Endothelial cell (in vitro differentiated cells): ENCODE measurements around the gene COL6A3. TPM values are rescaled to one million over a fixed set of nuclear protein-coding genes. Genes with fewer than 3 reads are reported as not detected.

Experiments
- DNase-seq: peaks from one replicate; pipeline ENCODE4 v3.0.0; 2021; ENCODE audit warnings: low spot score
- H3K27ac Mint-ChIP-seq: one replicate; pipeline ENCODE4 v1.8.0; 2021; ENCODE audit warnings: mixed read lengths, inconsistent platforms; ENCODE audit not compliant: unreplicated experiment
- H3K27me3 Mint-ChIP-seq: one replicate; pipeline ENCODE4 v1.8.0; 2021; ENCODE audit warnings: mild to moderate bottlenecking, moderate library complexity, mixed read lengths, inconsistent platforms; ENCODE audit not compliant: unreplicated experiment
- H3K36me3 Mint-ChIP-seq: one replicate; pipeline ENCODE4 v1.8.0; 2021; ENCODE audit warnings: mild to moderate bottlenecking, low read depth, mixed read lengths, inconsistent platforms; ENCODE audit not compliant: unreplicated experiment
- H3K4me1 Mint-ChIP-seq: one replicate; pipeline ENCODE4 v1.8.0; 2021; ENCODE audit warnings: mild to moderate bottlenecking, mixed read lengths, inconsistent platforms; ENCODE audit not compliant: unreplicated experiment
- H3K4me3 Mint-ChIP-seq: one replicate; pipeline ENCODE4 v1.8.0; 2021; ENCODE audit warnings: mild to moderate bottlenecking, mixed read lengths, inconsistent platforms; ENCODE audit not compliant: unreplicated experiment
- H3K9me3 Mint-ChIP-seq: one replicate; pipeline ENCODE4 v1.8.0; 2021; ENCODE audit warnings: mixed read lengths, inconsistent platforms; ENCODE audit not compliant: unreplicated experiment
- CTCF ChIP-seq: fragments of 200-600 bp; sonication (generic); IDR thresholded peaks from one replicate; pipeline ENCODE4 v1.5.0; 2021; ENCODE audit warnings: antibody characterized with exemption; ENCODE audit not compliant: unreplicated experiment
- total RNA-seq: library from RNA; stranded (reverse); fragmentation: NEBNext Ultra II Directional; extraction: Animal tissue kit (Norgen Biotek cat#: 25700); gene quantifications from one replicate; pipeline ENCODE4 v1.2.1, GENCODE V29; 2021; ENCODE audit not compliant: unreplicated experiment

Gene COL6A3
- total RNA-seq, 1 donor from 2014 or later: 1.6 TPM

- Mint-ChIP-seq H3K36me3 (no peaks in the 10 kb centered on the region), H3K9me3 (no peaks in the 10 kb centered on the region), H3K4me3 (no peak overlapping the region), H3K27ac (no peak overlapping the region), H3K27me3 (peaks cover 1% of the 10 kb centered on the region), H3K4me1 (no peaks in the 10 kb centered on the region)
- no peak for DNase-seq
- TF ChIP-seq CTCF: no peak
Measured at GRCh38 chr2:237336131-237336530, 77.8 kb downstream of the COL6A3 start.

- DNase-seq: no peak
- Mint-ChIP-seq H3K27me3 (peaks cover 1% of the 10 kb centered on the region), H3K4me3 (no peak overlapping the region), H3K4me1 (no peaks in the 10 kb centered on the region), H3K27ac (no peak overlapping the region), H3K36me3 (no peaks in the 10 kb centered on the region), H3K9me3 (no peaks in the 10 kb centered on the region)
- no peak for TF ChIP-seq CTCF
Measured at GRCh38 chr2:237333748-237334147, 80.2 kb downstream of the COL6A3 start.

GRCh38 chr2:237330541-237330940 is 83.4 kb downstream of the COL6A3 start:
- H3K27ac Mint-ChIP-seq: no peak overlapping the region
- no peaks in the 10 kb centered on the region for H3K36me3 Mint-ChIP-seq
- no peak overlapping the region for H3K4me3 Mint-ChIP-seq
- H3K9me3 Mint-ChIP-seq: no peaks in the 10 kb centered on the region
- no peaks in the 10 kb centered on the region for H3K27me3 Mint-ChIP-seq
- no peak for DNase-seq
- H3K4me1 Mint-ChIP-seq: no peaks in the 10 kb centered on the region
- TF ChIP-seq CTCF: no peak

- DNase-seq: no peak
- Mint-ChIP-seq H3K27ac (no peak overlapping the region), H3K27me3 (no peaks in the 10 kb centered on the region), H3K9me3 (no peaks in the 10 kb centered on the region), H3K4me3 (no peak overlapping the region), H3K36me3 (no peaks in the 10 kb centered on the region), H3K4me1 (no peaks in the 10 kb centered on the region)
- no peak for TF ChIP-seq CTCF
Measured at GRCh38 chr2:237327175-237327950, 86.6 kb downstream of the COL6A3 start.
